Hematopoietic multipotent progenitor cell treated with erythropoietin and hydrocortisone succinate and interleukin-3 and kit ligand, for 17 days (in vitro differentiated cells): Measurements from ENCODE around the gene APOBEC3H.
"Not testable (repeated sequence)": the region's sequence is repeated elsewhere in the genome, so short reads cannot be mapped to it uniquely, and the experiment has no call there.

Source experiments
- DNase-seq: peaks from one replicate; pipeline ENCODE4 v3.0.0-alpha.2; 2015; ENCODE audit warnings: low spot score

The APOBEC3H gene

GRCh38 chr22:39097098-39098020 is at the start of gene APOBEC3H:
TSS of gene APOBEC3H (plus strand) at chr22:39097244. CDS start at chr22:39100279, 3,035 bp downstream.
- peak; percentile 13 for DNase-seq

- DNase-seq: not testable (repeated sequence)
These were observed 47.6 kb upstream of the APOBEC3H start for GRCh38 chr22:39049486-39049885.

DNA sequence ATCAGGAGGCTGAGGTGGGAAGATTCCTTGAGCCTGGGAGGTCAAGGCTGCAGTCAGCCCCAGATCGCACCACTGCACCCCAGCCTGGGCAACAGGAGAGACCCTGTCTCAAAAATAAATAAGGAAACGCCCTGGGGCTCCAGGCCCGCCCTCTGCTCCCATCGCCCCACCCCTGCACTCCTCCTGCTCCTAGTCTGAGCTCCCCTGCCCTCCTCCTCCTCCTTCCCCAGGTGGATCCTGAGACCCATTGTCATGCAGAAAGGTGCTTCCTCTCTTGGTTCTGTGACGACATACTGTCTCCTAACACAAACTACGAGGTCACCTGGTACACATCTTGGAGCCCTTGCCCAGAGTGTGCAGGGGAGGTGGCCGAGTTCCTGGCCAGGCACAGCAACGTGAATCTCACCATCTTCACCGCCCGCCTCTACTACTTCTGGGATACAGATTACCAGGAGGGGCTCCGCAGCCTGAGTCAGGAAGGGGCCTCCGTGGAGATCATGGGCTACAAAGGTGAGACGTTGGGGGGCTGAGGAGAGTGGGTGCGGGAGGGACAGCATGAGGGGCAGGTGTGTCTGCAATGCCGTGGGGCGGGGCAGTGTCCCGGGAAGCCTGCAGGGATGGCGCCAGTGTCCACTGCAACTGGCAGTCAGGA is 45.1 kb upstream of the APOBEC3H start:
- DNase-seq: not testable (repeated sequence)

DNA sequence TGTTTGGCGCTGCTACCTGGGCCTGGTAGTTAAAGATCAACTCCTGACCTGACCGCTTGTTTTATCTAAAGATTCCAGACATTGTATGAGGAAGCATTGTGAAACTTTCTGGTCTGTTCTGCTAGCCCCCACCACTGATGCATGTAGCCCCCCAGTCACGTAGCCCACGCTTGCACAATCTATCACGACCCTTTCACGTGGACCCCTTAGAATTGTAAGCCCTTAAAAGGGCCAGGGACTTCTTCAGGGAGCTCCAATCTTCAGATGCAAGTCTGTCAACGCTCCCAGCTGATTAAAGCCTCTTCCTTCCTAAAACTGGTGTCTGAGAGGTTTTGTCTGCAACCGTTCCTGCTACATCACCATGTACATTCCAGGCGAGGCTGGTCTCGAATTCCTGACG is 41.4 kb upstream of the APOBEC3H start:
- no peak for DNase-seq

GRCh38 chr22:39061290-39061689 is 35.8 kb upstream of the APOBEC3H start:
- DNase-seq: not testable (repeated sequence)

DNA sequence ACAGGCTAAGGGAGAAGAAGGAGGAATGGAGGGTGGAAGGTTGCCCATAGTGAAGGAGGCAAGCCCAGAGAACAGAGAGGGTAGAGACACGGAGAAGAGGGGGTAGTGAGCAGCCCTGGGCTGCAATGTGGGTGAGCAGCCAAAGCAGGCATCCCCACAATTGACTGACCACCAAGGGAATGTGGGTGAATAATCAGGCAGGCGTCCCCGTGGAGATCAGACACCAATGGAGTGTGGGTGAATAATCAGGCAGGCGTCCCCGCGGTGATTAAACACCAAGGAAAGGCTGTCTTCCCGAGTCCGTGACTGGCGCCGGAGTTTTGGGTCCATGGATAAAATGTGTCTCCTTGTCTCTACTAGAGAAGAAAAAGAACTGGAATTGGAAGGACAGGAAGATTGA is 35.1 kb upstream of the APOBEC3H start:
- DNase-seq: not testable (repeated sequence)

DNA sequence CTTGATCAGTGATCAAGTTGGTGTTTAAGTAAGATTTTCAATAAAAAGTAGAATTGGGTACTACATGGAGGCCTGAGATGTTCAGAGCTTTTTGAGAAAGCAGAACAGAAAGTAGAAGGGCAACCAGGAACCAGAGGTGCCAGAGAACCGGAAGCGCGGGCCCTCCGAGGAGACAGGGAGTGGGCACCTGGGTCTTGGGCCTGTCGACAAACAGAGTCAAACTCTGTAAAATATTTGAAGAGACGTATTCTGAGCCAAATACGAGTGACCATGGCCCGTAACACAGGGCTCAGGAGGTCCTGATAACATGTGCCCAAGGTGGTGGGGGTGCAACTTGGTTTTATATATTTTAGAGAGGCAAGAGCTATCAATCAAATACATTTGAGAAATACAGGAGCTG is 33.1 kb upstream of the APOBEC3H start:
- not testable (repeated sequence) for DNase-seq

GRCh38 chr22:39066442-39067276 is 30.4 kb upstream of the APOBEC3H start:
- DNase-seq: not testable (repeated sequence)

DNA sequence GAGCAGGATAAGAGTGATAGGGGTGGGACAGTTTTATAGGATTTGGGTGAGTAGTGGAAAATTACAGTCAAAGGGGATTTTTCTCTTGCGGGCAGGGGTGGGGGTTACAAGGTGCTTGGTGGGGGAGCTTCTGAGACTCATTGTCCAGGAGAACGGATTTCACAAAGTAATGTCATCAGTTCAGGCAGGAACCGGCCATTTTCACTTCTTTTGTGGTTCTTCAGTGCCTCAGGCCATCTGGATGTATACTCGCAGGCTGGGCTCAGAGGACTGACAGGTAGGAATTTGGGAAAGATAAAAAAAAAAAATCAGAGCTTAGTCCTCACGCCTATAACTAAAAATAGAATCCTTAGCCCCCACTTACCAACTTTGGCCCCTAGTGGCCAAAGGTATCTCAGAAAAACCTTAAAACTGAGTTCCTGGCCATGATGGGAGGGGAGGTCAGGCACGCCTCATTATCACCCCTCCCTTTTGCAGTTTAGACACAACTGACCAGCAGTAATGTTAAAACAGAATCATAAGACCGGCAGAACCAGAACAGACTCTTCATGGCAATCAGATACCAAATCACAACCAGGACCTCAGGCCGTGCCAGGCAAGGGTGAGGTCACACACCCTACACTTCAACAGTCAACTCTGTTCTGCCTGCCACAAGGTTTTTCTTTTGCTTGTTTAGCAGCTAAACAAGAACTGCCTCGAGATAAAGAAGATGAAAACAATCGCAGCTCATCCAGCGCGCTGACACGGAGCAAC is 28.8 kb upstream of the APOBEC3H start:
- no peak for DNase-seq

DNA sequence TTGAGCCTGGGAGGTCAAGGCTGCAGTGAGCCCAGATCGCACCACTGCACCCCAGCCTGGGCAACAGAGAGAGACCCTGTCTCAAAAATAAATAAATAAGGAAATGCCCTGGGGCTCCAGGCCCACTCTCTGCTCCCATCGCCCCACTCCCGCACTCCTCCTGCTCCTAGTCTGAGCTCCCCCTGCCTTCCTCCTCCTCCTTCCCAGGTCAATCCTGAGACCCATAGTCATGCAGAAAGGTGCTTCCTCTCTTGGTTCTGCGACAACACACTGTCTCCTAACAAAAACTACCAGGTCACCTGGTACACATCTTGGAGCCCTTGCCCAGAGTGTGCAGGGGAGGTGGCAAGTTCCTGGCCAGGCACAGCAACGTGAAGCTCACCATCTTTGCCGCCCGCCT is 26.9 kb upstream of the APOBEC3H start:
- DNase-seq: no peak

GRCh38 chr22:39072581-39072981 is 24.5 kb upstream of the APOBEC3H start:
- not testable (repeated sequence) for DNase-seq

DNA sequence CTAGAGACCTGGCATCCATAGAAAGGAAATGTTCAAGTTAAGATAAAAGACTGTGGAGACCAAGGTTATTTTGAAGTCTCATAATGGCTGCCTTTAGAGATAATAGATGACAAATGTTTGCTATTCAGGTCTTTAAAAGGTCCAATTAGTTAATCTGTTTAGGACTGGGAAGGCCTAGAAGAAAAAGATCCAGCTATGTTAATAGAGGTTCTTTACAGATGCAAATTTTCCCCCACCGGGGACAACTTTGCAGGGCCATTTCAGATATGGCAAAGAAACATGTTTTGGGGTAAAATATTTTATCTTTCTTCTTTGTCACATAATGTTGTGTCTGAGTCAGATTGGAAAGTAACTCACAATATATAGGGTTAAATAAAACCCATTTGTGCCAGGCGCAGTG is 23.1 kb upstream of the APOBEC3H start:
- DNase-seq: no peak

GRCh38 chr22:39076155-39077025 is 20.7 kb upstream of the APOBEC3H start:
- DNase-seq: not testable (repeated sequence)

- peak; percentile 73 for DNase-seq
These were observed 19.8 kb upstream of the APOBEC3H start, which contains the start of gene APOBEC3G for GRCh38 chr22:39077026-39077840. TSS of gene APOBEC3G (plus strand) at chr22:39077275. CDS start at chr22:39077362, 87 bp downstream.

DNA sequence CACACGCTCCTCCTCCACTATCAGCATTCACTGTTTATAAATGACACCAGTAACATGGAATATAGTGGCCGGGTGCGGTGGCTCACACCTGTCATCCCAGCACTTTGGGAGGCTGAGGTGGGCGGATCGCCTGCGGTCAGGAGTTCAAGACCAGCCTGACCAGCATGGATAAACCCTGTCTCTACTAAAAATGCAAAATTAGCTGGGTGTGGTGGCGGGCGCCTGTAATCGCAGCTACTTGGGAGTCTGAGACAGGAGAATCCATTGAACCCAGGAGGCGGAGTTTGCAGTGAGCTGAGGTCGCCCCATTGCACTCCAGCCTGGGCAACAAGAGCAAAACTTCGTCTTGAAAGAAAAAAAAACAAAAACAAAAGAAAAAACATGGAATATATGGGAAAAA is 19.1 kb upstream of the APOBEC3H start:
- DNase-seq: not testable (repeated sequence)

GRCh38 chr22:39078329-39078728 is 18.7 kb upstream of the APOBEC3H start:
- DNase-seq: no peak

- not testable (repeated sequence) for DNase-seq
These were observed 17.9 kb upstream of the APOBEC3H start for GRCh38 chr22:39079054-39079637.

DNA sequence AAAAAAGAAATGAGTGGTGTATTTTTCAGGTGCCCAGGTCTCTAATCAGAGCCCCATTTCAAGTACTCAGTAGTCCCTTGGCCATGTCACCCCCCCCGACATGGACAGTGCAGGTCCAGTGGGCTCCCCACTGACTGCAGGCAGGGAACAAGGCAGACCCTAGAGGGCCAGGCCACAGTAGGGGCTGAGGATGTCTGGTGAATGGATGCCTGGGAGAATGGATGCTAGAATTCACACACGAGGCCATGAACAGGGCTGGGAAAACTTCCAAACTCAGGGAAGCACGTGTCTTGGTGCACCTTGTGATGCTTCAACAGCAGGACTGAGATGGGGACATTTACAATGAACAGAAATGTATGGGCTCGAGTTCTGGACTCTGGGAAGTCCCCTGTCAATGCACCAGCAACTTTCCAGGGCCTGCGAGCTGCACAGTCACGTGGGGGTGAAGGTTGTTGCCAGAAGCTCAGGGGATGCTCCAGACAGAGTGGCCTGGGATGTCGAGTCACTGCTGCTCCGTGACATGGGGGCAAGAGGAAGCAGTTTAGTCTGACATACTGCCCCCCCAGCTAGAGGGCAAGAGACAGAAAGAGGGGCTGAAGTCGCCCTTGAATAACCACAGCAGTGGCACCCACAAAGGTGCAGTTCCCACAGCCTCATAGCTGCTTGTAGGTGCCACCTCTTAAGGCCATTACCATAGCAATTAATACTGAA is 16.8 kb upstream of the APOBEC3H start:
- DNase-seq: no peak
